ENCODE data around the gene ZNF543. TPM values are rescaled to one million over a fixed set of nuclear protein-coding genes. Genes with fewer than 3 reads are reported as not detected.
A peak's percentile ranks its signal among the peaks of the same experiment; 100 is the strongest.

The ZNF543 gene
- total RNA-seq, 1 donor = 11.9 TPM

- H3K9me3 ChIP-seq (ENCODE audit: low read depth, low read length) = no peaks in the 10 kb centered on the region
Observed at GRCh38 chr19:57308514-57308913, 11.8 kb upstream of the ZNF543 start.

GRCh38 chr19:57310792-57311191 lies 9.5 kb upstream of the ZNF543 start:
- DNase-seq (ENCODE audit: insufficient read length, low spot score, missing footprints) = no peak

More at GRCh38 chr19:57308514-57308913, 11.8 kb upstream of the ZNF543 start:
- H4K20me1 ChIP-seq (ENCODE audit: insufficient read depth, low read length) = no peaks in the 10 kb centered on the region
- no peaks in the 10 kb centered on the region for H3K4me1 ChIP-seq (ENCODE audit: insufficient read depth, low read length)
- H3K79me2 ChIP-seq (ENCODE audit: insufficient read depth, low read length) = peaks cover 4% of the 10 kb centered on the region
- H2AFZ ChIP-seq (ENCODE audit: low read length) = no peak overlapping the region
- no peak overlapping the region for H3K4me3 ChIP-seq (ENCODE audit: insufficient read depth, low read length)
- H3K36me3 ChIP-seq (ENCODE audit: insufficient read depth, low read length) = peaks cover 5% of the 10 kb centered on the region
- DNase-seq (ENCODE audit: insufficient read length, low spot score, missing footprints) = no peak
- TF ChIP-seq, protein P1, sequence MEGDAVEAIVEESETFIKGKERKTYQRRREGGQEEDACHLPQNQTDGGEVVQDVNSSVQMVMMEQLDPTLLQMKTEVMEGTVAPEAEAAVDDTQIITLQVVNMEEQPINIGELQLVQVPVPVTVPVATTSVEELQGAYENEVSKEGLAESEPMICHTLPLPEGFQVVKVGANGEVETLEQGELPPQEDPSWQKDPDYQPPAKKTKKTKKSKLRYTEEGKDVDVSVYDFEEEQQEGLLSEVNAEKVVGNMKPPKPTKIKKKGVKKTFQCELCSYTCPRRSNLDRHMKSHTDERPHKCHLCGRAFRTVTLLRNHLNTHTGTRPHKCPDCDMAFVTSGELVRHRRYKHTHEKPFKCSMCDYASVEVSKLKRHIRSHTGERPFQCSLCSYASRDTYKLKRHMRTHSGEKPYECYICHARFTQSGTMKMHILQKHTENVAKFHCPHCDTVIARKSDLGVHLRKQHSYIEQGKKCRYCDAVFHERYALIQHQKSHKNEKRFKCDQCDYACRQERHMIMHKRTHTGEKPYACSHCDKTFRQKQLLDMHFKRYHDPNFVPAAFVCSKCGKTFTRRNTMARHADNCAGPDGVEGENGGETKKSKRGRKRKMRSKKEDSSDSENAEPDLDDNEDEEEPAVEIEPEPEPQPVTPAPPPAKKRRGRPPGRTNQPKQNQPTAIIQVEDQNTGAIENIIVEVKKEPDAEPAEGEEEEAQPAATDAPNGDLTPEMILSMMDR (IDR thresholded peaks at IDR 0.05; ENCODE audit: extremely low read depth, low read depth, low read length) = no peak
- H3K4me2 ChIP-seq (ENCODE audit: insufficient read depth, low read length) = no peak overlapping the region
- H3K27me3 ChIP-seq (ENCODE audit: insufficient read depth, low read length) = no peaks in the 10 kb centered on the region
- no peak overlapping the region for H3K27ac ChIP-seq (ENCODE audit: low read depth, low read length)

GRCh38 chr19:57314146-57314545 lies 6.1 kb upstream of the ZNF543 start:
- peaks cover 13% of the 10 kb centered on the region for H3K27me3 ChIP-seq (ENCODE audit: insufficient read depth, low read length)
- no peaks in the 10 kb centered on the region for H4K20me1 ChIP-seq (ENCODE audit: insufficient read depth, low read length)
- DNase-seq (ENCODE audit: insufficient read length, low spot score, missing footprints) = no peak
- no peaks in the 10 kb centered on the region for H3K79me2 ChIP-seq (ENCODE audit: insufficient read depth, low read length)
- no peak overlapping the region for H3K4me2 ChIP-seq (ENCODE audit: insufficient read depth, low read length)
- TF ChIP-seq, protein P1 (IDR thresholded peaks at IDR 0.05; ENCODE audit: extremely low read depth, low read depth, low read length) = no peak
- H3K9me3 ChIP-seq (ENCODE audit: low read depth, low read length) = no peaks in the 10 kb centered on the region
- H3K4me1 ChIP-seq (ENCODE audit: insufficient read depth, low read length) = no peaks in the 10 kb centered on the region
- H3K4me3 ChIP-seq (ENCODE audit: insufficient read depth, low read length) = no peak overlapping the region
- H2AFZ ChIP-seq (ENCODE audit: low read length) = no peak overlapping the region
- H3K27ac ChIP-seq (ENCODE audit: low read depth, low read length) = no peak overlapping the region
- H3K36me3 ChIP-seq (ENCODE audit: insufficient read depth, low read length) = no peaks in the 10 kb centered on the region

More at GRCh38 chr19:57310792-57311191, 9.5 kb upstream of the ZNF543 start:
- Histone ChIP-seq H3K4me3 (ENCODE audit: insufficient read depth, low read length) (no peak overlapping the region), H3K27ac (ENCODE audit: low read depth, low read length) (no peak overlapping the region), H3K4me1 (ENCODE audit: insufficient read depth, low read length) (no peaks in the 10 kb centered on the region), H3K79me2 (ENCODE audit: insufficient read depth, low read length) (no peaks in the 10 kb centered on the region), H3K27me3 (ENCODE audit: insufficient read depth, low read length) (peaks cover 4% of the 10 kb centered on the region), H2AFZ (ENCODE audit: low read length) (no peak overlapping the region), H3K4me2 (ENCODE audit: insufficient read depth, low read length) (no peak overlapping the region), H3K9me3 (ENCODE audit: low read depth, low read length) (no peaks in the 10 kb centered on the region), H3K36me3 (ENCODE audit: insufficient read depth, low read length) (no peaks in the 10 kb centered on the region), H4K20me1 (ENCODE audit: insufficient read depth, low read length) (no peaks in the 10 kb centered on the region)
- TF ChIP-seq, protein P1 (IDR thresholded peaks at IDR 0.05; ENCODE audit: extremely low read depth, low read depth, low read length) = no peak

- H2AFZ ChIP-seq (ENCODE audit: low read length) = peak overlapping the region; percentile 61
- peaks cover 22% of the 10 kb centered on the region for H3K79me2 ChIP-seq (ENCODE audit: insufficient read depth, low read length)
- peak overlapping the region; percentile 55 for H3K4me3 ChIP-seq (ENCODE audit: insufficient read depth, low read length)
- H3K4me2 ChIP-seq (ENCODE audit: insufficient read depth, low read length) = no peak overlapping the region
- H3K4me1 ChIP-seq (ENCODE audit: insufficient read depth, low read length) = peaks cover 10% of the 10 kb centered on the region
- H3K36me3 ChIP-seq (ENCODE audit: insufficient read depth, low read length) = no peaks in the 10 kb centered on the region
- TF ChIP-seq, protein P1 (IDR thresholded peaks at IDR 0.05; ENCODE audit: extremely low read depth, low read depth, low read length) = no peak
- no peaks in the 10 kb centered on the region for H4K20me1 ChIP-seq (ENCODE audit: insufficient read depth, low read length)
- peaks cover 13% of the 10 kb centered on the region for H3K27me3 ChIP-seq (ENCODE audit: insufficient read depth, low read length)
- no peak overlapping the region for H3K27ac ChIP-seq (ENCODE audit: low read depth, low read length)
- H3K9me3 ChIP-seq (ENCODE audit: low read depth, low read length) = no peaks in the 10 kb centered on the region
- DNase-seq (ENCODE audit: insufficient read length, low spot score, missing footprints) = no peak
Observed at GRCh38 chr19:57317503-57317902, 2.8 kb upstream of the ZNF543 start.

Measured in osteoblast (primary cell).